ENCODE results near the gene ZNF782.
A peak's percentile ranks its signal among the peaks of the same experiment; 100 is the strongest.
"Not testable (repeated sequence)": the region's sequence is repeated elsewhere in the genome, so short reads cannot be mapped to it uniquely, and the experiment has no call there.

ZNF782 gene

DNA sequence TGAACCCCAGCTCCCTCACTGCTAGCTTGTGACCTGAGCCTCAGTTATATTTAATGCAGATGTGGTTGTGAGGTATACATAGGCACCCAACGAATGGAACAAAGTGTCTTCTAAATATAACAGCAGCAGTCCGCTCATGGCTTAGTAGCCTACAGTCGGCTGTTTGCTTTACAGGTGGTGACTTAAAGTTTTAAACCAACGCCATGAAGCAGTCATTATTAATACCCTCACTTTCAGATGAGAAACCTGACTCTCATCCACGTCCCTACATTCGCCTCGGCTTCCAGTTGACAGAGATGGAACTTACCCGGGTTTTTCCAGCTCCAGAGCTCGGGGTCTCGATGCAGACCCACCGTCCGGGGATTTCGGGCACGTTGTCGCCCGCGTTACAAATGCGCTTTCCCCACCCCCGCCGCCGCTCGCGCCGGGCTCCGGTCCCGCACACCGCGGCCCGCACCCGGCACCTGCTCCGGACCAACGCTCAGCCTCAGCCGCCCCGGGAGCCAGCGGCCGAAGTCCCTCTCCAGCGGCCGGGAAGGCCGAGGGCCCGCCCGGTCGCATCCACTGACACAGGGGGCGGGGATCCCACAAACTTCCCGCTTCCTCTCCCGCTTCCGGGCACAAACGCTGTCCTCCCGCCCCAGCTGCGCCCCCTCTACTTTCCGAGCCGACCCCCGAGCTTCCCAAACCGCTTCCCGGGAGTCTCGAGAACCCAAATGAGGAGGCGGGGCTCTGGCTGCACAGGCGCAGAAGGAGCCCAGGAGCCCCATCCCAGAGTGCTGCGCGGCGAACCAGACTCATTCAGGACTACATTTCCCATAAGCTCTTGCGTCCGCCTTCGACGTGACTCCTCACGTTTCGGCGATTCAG is at the start of gene ZNF782:
TSS of gene ZNF782 (minus strand) at position 734 of the 870 bp plus-strand sequence. CDS start 2,553 bp downstream, outside the sequence.
- peak; percentile 95 for DNase-seq (ENCODE audit: low spot score)

DNA sequence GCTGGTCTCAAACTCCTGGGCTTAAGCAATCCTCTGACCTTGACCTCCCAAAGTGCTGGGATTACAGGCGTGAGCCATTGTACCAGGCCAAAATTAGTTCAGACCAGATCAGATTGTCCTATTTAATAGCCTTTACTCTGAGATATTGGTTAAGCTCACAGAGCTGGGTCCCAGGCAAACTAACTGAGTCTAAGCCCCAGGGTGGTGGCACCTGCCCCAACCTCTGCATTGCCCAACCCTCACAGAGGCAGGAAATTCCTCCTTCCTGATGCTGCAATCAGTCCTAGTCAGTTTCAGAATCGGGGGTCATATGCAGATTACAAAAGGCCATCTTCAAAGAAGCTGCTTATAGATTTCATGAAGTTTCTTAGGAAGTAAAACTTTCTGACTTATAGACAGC is 45.7 kb upstream of the ZNF782 start:
- DNase-seq (ENCODE audit: low spot score): not testable (repeated sequence)

DNA sequence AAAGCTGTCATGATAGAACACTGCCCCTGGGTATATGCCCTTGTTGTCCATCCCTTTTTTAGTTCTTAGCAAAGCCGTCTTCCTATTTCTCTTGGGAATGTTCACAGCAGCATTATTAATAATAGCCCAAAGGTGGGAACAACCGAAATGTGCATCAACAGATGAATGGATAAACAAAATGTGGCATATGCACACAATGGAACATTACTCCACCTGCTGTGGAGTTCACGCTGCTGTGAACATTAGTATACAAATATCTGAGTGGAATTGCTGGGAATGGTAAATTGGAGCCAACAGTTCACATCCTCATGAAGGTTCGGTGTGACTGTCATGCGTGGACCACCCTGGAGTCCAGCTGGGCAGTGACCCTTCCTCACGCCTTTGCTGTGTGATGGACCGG is 37.8 kb upstream of the ZNF782 start:
- DNase-seq (ENCODE audit: low spot score): no peak

DNA sequence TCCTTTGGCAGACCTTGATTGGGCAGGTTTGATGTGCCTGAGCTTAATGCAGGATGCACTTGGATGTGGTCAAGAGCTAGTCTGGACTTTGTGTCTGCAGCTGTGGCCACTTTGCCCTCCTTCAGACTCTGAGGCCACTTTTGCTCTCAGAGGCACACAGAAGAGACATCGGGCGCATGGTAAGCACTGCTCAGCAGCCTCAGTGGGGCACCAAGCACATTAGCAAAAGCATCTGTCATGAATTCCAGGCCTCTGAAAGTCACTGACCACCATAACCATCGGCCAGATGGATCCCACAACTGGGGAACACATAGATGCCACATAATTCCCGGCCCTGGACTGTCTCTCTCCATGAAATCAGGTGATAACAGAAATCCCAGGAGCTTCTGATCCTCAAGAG is 34.3 kb upstream of the ZNF782 start:
- no peak for DNase-seq (ENCODE audit: low spot score)

DNA sequence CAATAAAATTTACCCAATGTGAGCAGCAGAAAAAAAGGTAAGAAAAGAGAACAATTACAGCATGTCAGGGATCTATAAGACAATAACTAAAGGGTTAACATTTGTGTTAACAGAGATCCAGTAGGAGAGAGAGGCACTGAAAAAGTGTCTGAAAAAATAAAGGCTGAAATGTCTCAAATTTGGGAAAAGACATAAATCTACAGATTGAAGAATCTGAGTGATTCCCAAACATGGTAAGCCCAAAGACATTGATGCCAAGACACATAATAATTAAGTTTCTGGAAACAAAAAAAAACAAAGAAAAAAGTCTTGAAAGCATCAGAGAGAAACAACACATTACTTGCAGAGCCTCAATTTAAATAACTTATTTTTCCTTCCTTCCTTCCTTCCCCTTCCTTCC is 31.1 kb upstream of the ZNF782 start:
- no peak for DNase-seq (ENCODE audit: low spot score)

DNA sequence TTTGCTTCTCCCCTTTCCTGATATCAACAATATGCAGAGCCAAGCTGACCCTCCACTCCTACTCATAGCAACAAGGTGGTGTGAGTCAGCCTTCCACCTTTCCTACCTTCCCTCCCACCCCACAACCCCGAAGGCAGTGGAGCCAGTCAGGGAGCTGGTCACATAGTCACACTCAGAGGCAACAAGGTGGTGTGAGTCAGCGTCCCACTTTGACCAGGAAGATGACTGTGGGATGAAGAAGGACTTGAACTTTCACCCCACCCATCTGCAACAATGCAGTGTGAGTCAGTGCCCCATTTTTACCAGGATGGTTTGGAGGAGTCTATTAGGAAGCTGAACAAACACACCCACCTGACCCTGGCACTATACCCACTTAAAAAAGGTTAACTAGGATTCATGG is 30.1 kb upstream of the ZNF782 start:
- DNase-seq (ENCODE audit: low spot score): no peak

DNA sequence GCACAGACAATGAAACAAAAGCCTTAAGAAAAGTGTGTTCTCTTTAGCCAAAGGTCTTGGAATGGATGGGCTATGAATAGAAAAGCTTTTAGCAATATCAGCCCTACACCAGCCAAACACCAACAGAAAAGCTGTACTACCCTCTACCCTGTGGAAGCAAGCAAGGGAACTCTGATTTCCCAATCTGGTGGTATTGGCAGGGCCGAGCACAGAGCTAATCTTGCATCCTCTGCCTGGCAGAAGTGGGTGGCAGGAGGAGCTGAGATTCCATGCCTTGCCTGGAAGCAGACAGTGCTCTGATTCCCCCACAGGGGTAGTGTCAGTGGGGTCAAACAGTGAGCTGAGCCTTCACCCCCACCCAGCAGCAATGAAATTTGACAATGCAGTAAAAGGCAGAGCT is 29.6 kb upstream of the ZNF782 start:
- DNase-seq (ENCODE audit: low spot score): no peak

DNA sequence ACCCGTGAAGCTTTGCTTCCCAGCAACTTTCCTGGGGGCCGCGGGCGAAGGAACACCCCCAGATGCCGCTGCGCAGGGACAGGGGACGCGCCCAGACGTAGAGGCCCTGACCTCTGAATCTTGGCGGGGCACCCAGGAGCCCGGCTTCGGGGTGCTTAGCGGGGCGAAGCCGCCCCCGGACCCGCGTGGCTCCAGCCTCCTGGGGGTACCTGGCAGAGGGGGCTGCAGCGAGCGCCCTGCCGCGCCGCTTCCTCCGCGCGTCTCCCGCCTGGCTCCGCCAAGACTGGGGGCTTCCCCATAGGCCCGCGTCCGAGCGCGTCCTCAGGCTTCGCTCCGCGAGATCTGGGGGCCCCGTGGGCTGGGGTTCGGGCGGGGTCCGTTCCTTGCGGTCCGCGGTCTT is 23.0 kb upstream of the ZNF782 start:
- no peak for DNase-seq (ENCODE audit: low spot score)

DNA sequence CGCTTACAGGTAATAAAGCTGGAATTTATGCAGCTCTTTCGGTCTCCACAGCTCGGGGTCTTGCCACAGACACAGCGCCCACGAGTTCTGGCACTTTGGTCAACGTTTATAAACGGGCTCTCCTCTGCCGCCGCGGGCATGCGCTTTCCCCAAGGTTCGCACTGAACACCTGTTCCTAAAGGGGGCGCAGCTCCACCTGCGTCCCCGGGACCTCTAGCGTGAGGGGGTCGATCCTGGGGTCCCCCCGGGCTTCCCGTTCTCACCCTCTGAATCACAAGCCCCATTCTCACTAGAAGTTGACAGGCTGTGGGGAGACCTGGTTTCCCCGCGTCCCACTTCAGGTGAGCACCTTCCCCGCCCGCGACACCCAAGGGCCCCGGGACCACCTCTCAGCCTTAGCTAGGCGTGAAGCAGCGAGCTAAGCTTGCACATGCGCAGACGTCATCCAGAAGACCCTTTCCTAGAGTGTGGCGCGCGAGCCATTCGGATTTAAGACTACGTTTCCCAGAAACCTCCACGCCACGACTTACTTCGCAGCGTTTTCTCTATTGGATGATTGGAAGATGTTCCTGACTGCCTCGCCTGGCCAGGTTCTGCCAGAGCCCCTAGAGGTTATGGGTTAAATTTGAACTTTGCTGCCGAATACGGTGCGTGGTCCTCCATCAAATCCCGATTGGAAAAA is 21.3 kb upstream of the ZNF782 start:
- peak; percentile 50 for DNase-seq (ENCODE audit: low spot score)

DNA sequence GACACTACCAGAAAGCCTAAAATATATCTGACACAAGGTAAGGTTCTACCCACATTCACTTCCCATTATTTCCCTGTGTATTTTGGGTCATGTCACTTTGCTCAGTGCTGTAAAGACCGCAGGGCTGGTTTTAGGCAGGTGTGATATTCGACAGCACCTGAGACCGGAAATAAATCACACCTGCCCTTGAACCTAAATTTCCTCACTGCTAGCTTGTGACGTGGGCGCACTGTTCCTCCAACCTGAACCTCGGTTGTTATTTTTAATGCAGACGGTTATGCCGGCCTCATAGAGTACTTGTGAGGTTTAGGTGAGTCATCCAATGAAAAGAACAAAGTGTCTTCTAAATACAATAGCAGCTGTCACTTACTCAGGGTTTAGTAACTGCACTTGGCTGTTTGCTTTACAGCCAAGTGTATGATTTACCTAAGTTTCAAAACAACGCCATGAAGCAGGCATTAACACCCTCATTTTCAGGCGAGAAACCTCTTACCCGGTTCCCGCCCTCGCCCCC is 20.7 kb upstream of the ZNF782 start:
- no peak for DNase-seq (ENCODE audit: low spot score)

DNA sequence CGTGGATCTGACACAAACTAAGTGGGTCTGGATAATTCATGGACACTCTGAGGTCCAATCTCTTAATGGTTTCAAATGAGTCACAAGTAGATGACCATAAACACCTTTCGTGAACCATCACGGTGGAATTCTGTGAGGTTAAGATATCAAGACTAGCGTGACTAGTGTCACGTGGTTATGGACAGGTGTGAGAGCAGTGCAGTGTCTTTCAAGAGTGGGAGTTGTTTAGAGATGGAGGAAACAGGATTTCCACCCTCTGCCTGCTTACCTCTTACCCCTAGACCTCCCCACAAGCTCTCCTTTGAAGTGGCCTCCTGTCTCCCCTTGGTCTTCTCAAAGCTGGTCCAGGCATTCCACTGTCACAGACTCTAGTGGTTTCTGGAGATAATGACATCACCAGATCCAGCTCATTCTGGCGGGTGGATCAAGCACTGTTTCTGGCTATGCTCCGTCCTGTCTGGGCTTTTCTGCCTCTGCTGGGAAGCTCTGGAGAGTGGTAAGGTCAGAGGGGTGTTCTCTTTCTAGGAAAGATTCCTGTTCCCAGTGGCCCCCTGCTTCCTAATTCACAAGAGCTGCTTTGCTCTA is 20.0 kb upstream of the ZNF782 start:
- no peak for DNase-seq (ENCODE audit: low spot score)

DNA sequence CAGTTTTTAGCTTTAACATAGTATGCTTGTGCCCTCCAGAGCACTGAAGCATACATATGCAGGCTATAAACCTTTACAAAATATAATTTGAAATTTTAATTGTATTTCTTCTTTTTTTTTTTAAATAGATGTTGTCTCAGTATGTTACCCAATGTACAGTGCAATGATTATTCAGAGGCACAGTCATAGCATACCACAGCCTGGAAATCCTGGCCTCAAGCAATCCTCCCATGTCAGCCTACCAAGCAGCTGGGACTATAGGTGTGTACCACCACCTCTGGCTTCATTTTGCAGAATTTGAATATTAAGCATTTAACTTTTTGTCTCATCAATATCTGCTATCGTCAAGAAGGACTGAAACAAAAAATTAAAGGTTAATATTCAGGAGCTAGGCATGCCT is 16.9 kb upstream of the ZNF782 start:
- no peak for DNase-seq (ENCODE audit: low spot score)

DNA sequence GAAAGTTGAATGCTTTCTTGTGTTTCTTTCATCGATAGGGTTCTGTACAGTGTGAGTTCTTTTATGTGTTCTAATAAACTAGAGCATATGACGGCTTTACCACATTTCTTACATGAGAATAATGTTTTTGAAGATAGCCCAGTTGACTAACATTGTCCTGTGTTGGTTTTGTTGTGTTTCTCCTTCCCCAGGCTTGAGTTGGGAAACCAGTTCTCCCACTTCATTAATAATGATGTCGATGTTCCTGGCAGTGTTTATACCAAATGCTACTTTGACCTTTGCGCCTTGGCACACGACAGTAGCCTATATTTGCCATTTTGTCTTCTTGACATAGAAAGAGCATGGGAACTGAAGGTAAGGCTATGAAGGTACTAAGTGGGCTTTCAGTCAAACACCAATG is 14.4 kb upstream of the ZNF782 start:
- DNase-seq (ENCODE audit: low spot score): no peak

DNA sequence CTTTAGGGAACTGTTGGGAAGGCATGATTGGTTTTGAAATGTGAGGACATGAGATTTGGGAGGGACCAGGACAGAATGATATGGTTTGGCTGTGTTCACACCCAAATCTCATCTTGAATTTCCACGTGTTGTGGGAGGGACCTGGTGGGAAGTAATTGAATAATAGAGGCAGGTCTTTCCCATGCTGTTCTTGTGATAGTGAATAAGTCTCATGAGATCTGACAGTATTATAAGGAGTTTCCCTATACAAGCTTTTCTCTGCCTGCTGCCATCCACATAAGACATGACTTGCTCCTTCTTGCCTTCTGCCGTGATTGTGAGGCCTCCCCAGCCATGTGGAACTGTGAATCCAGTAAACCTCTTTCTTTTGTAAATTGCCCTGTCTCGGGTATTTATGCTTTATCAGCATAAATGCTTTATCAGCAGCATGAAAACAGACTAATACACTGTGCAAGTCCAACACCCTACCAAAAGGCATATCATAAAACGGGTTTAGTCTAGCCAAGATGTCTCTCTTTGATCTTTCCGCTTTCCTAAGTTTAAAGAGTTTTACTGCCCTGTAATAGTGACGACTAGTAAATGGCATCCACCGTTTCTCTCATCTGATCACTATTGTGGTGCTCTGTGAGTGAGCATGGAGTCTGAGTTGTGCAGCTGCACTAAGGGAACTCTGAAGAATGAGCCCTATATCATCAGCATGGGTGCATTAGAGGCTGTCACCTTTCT is 12.9 kb upstream of the ZNF782 start:
- DNase-seq (ENCODE audit: low spot score): no peak

DNA sequence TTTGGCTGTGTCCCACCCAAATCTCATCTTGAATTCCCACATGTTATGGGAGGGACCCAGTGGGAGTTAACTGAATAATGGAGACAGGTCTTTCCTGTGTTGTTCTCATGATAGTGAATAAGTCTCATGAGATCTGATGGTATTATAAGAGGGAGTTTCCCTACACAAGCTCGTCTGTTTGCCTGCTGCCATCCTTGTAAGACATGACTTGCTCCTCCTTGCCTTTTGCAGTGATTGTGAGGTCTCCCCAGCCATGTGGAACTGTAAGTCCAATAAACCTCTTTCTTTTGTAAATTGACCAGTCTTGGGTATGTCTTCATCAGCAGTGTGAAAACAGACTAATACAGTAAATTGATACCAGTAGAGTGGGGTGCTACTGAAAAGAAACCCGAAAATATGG is 10.9 kb upstream of the ZNF782 start:
- not testable (repeated sequence) for DNase-seq (ENCODE audit: low spot score)

DNA sequence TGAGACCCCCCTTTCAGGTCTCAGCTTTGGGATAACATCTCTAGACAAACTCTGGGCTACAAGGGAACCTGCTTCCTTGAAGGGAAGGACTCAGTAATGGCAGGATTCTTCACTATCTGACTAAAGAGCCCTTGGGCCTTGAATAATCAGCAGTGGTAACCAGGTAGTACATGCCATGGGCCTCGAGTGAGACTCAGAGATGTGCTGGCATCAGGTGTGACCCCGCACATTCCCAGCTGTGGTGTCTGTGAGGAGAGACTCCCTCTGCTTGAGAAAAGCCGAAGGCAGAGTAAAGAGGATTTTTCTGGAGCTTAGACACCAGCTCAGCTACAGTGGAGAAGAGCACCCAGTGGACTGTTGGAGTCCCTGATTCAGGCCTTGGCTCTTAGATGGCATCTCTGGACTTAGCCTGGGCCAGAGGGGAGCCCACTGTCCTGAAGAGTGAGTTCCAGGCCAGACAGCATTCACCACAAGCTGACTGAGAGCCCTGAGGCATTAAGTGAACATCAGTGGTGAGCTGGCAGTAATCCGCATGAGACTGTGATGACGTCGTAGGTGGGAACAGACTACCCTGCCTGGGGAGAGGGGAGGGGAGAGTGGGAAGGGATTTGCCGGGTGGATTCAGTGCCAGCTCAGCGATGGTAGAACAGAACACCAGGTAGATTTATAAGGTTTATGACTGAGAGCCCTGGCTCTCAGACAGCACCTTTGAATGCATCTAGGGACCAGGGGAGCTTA is 5.3 kb upstream of the ZNF782 start:
- no peak for DNase-seq (ENCODE audit: low spot score)

DNA sequence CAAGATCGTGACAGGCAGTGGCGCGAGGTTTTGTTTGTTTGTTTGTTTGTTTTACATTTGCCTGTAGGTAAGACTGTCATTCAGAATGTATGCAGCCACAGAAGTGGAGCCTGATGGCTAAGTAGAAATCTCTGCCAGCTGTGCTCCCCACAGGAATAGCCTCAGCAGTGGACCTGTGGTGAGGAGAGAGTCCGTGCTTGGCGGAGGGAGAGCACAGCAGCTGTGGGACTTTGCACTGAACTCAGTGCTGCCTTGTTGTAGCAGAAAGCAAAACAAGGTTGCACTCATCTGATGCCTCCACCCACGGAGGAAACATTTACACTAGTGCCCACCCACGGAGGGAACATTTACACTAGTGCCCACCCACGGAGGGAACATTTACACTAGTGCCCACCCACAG is 4.4 kb upstream of the ZNF782 start:
- no peak for DNase-seq (ENCODE audit: low spot score)

DNA sequence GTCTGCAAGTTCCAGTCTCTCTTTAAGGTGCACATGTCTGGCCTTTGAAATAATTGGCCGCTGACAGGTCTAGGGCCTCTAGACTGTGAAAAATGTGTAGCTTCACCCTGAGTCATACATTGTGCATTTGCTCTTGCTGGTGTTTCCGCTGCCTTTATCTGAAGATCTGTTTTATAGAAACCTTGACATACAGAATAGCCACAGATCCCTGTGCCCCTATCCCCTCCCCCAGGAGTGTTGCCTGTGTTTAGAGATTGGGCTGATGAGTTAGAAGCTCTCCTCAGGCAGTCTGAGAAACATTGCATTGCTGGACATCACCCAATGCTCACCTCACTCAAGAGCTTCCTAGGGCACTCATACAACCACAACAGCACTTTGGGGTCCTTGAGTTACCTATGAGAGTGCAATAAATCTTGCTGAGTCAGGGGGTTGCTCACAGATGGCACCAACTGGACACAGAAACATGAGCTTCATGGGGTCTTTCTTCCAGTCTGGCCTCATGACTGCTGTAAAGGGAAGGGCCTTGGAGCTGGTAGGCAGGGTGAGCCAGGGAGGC is 3.8 kb upstream of the ZNF782 start:
- DNase-seq (ENCODE audit: low spot score): no peak

DNA sequence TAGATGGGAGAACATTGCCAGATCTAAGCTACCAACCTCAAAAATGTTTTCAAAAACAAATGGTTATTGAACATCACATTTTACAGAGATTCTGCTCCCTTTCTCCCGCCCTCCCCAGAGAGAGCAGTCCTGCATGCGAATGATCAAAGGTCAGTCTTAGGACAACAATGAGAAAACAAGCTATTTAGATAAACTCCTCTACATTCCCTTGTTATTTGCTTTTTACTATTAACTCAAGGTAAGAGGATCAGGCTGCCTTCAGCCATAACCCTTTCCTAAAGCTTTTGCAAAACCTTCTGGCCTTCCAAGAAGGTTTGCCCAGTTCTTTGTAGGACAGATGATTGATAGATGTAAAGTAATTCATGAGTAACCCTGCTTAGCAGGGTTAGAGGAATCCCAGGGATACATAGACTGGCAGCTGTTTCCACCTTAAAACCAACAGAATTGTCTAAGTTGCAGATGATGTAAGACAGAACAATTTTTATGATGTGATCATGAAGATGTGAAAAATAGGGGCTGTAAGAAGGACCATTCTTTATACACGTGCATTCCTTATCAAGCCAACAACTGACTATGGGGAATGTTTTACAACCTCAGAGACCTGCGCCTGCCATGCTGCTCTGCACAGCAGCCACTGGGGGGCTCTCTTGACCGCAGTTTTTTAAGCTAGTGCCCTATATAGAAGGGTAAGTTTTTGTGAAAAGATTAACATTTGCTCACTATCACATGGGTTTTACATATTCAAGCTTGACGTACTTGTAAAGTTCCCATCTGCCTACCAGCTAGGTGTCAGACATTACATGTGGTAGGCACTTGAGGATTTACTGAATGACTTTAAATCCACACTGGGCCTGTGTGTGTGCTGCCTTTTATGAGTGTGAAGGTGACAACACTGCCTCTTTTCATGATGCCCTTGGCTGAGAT is 2.3 kb upstream of the ZNF782 start:
- DNase-seq (ENCODE audit: low spot score): peak; percentile 88

DNA sequence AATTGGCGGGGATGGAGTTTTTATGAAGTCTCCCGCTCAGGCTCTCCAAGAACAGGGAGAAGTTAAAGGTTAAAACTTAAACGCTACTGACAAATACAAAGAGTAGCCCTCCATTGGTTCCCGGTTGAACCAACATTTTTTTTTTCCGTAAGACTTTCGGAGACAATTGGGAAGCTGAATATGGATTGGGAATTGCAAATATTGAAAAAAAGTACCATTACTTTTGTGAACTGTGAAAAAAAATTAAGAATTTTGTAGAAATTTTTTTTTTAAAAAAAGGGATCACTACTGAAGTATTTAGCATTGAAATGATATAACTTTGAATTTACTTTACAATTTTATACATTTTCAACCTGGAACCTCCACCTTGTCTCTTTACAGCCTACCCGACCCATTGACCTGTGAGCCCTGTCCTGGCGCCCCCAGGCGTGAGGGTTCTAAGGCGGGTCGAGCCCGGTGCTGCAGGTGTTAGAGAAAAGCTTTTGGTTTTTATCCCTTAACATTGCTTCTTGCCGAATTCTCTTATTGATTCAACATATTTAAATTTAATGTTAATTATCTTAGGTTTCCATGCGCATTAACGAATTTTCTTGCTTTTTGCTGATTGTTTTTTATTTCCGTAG is 448 bp upstream of the ZNF782 start:
- DNase-seq (ENCODE audit: low spot score): no peak

All from pons (tissue), 1 donor.